ENCODE data around the gene BAK1.
A peak's percentile ranks its signal among the peaks of the same experiment; 100 is the strongest.
"Not testable (repeated sequence)": the region's sequence is repeated elsewhere in the genome, so short reads cannot be mapped to it uniquely, and the experiment has no call there.

The BAK1 gene

GRCh38 chr6:33543116-33543515, 37.0 kb downstream of the BAK1 start:
- no peak overlapping the region for H3K4me3 ChIP-seq (replicated peaks; ENCODE audit: insufficient read depth, low read length)
- H3K27ac ChIP-seq (replicated peaks) = no peak overlapping the region
- no peak for TF ChIP-seq POLR2AphosphoS5 (IDR thresholded peaks at IDR 0.05; ENCODE audit: low read depth)
- no peak for TF ChIP-seq REST (IDR thresholded peaks at IDR 0.05; ENCODE audit: insufficient replicate concordance, low read depth)
- TF ChIP-seq CTCF (IDR thresholded peaks at IDR 0.05; ENCODE audit: insufficient read depth, low read length) = no peak
- no peak for TF ChIP-seq SPI1 (IDR thresholded peaks at IDR 0.05; ENCODE audit: borderline replicate concordance, low read depth)
- TF ChIP-seq GABPA (IDR thresholded peaks at IDR 0.05; ENCODE audit: low read depth) = no peak
- H3K27me3 ChIP-seq (ENCODE audit: insufficient read depth, poor library complexity, severe bottlenecking) = no peaks in the 10 kb centered on the region
- DNase-seq (ENCODE audit: low read depth in 1 of 2, low spot score in 1 of 2) = peak in 1 of 2 experiments; percentile 30

- H3K27me3 ChIP-seq (ENCODE audit: insufficient read depth, poor library complexity, severe bottlenecking) = no peaks in the 10 kb centered on the region
- TF ChIP-seq CTCF (IDR thresholded peaks at IDR 0.05; ENCODE audit: insufficient read depth, low read length) = no peak
- no peak for TF ChIP-seq GABPA (IDR thresholded peaks at IDR 0.05; ENCODE audit: low read depth)
- TF ChIP-seq POLR2AphosphoS5 (IDR thresholded peaks at IDR 0.05; ENCODE audit: low read depth) = no peak
- no peak for TF ChIP-seq SPI1 (IDR thresholded peaks at IDR 0.05; ENCODE audit: borderline replicate concordance, low read depth)
- TF ChIP-seq REST (IDR thresholded peaks at IDR 0.05; ENCODE audit: insufficient replicate concordance, low read depth) = no peak
- DNase-seq (ENCODE audit: low read depth in 1 of 2, low spot score in 1 of 2) = no peak
- H3K4me3 ChIP-seq (replicated peaks; ENCODE audit: insufficient read depth, low read length) = no peak overlapping the region
- no peak overlapping the region for H3K27ac ChIP-seq (replicated peaks)
Observed at GRCh38 chr6:33540768-33541167, 39.3 kb downstream of the BAK1 start.

- no peak overlapping the region for H3K27ac ChIP-seq (replicated peaks)
- no peak overlapping the region for H3K4me3 ChIP-seq (replicated peaks; ENCODE audit: insufficient read depth, low read length)
- no peak for DNase-seq (ENCODE audit: low read depth in 1 of 2, low spot score in 1 of 2)
- TF ChIP-seq REST (IDR thresholded peaks at IDR 0.05; ENCODE audit: insufficient replicate concordance, low read depth) = no peak
- TF ChIP-seq SPI1 (IDR thresholded peaks at IDR 0.05; ENCODE audit: borderline replicate concordance, low read depth) = no peak
- no peak for TF ChIP-seq GABPA (IDR thresholded peaks at IDR 0.05; ENCODE audit: low read depth)
- no peak for TF ChIP-seq POLR2AphosphoS5 (IDR thresholded peaks at IDR 0.05; ENCODE audit: low read depth)
- no peak for TF ChIP-seq CTCF (IDR thresholded peaks at IDR 0.05; ENCODE audit: insufficient read depth, low read length)
- H3K27me3 ChIP-seq (ENCODE audit: insufficient read depth, poor library complexity, severe bottlenecking) = no peaks in the 10 kb centered on the region
Observed at GRCh38 chr6:33534702-33535101, 45.4 kb downstream of the BAK1 start.

- H3K27me3 ChIP-seq (ENCODE audit: insufficient read depth, poor library complexity, severe bottlenecking); DNase-seq (ENCODE audit: low read depth in 1 of 2, low spot score in 1 of 2); H3K27ac ChIP-seq (replicated peaks); H3K4me3 ChIP-seq (replicated peaks; ENCODE audit: insufficient read depth, low read length): not testable (repeated sequence)
Observed at GRCh38 chr6:33533163-33533869, 46.8 kb downstream of the BAK1 start.

- DNase-seq (ENCODE audit: low read depth in 1 of 2, low spot score in 1 of 2); H3K4me3 ChIP-seq (replicated peaks; ENCODE audit: insufficient read depth, low read length); H3K27me3 ChIP-seq (ENCODE audit: insufficient read depth, poor library complexity, severe bottlenecking); H3K27ac ChIP-seq (replicated peaks): not testable (repeated sequence)
Observed at GRCh38 chr6:33532431-33532830, 47.6 kb downstream of the BAK1 start.

- H3K4me3 ChIP-seq (replicated peaks; ENCODE audit: insufficient read depth, low read length); H3K27ac ChIP-seq (replicated peaks); DNase-seq (ENCODE audit: low read depth in 1 of 2, low spot score in 1 of 2); H3K27me3 ChIP-seq (ENCODE audit: insufficient read depth, poor library complexity, severe bottlenecking): not testable (repeated sequence)
Observed at GRCh38 chr6:33530617-33531016, 49.5 kb downstream of the BAK1 start.

All from HL-60 (cell line).